ENCODE data around the gene RILPL2. TPM values are rescaled to one million over a fixed set of nuclear protein-coding genes. Genes with fewer than 3 reads are reported as not detected.
"Not testable (repeated sequence)": the region's sequence is repeated elsewhere in the genome, so short reads cannot be mapped to it uniquely, and the experiment has no call there.

The RILPL2 gene
- total and polyA plus RNA-seq, 5 donors from 2014 or later = 10.2 to 15.5 (median 11.4) TPM

DNA sequence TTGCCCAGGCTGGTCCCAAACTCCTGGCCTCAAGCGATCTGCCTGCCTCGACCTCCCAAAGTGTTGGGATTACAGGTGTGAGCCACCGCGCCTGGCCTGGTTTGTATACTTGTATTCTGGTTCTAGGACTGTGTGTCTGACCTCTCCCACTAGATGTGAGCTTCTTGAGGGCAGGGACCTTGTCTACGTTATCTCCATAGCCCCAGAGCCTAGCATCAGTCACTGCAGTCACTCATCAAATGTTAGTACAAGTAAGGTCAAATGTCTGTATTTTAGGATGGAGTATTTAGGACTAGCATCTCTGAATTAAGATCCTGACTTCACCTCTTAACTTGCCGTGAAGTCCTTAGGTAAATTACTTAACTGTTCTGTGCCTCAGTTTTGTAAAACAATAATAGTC lies 2.9 kb downstream of the RILPL2 start:
- Histone ChIP-seq H3K4me3 (ENCODE audit: low read depth, low read length) (peak overlapping the region; percentile 73), H3K4me1 (ENCODE audit: control insufficient read depth, insufficient read depth, low read length, poor library complexity, severe bottlenecking) (peaks cover 49% of the 10 kb centered on the region), H3K9me3 (ENCODE audit: control insufficient read depth in 2 of 2, low read length in 2 of 2) (no peaks in the 10 kb centered on the region), H3K36me3 (ENCODE audit: control insufficient read depth, insufficient read depth, low read length) (peaks cover 10% of the 10 kb centered on the region), H3K27me3 (ENCODE audit: control insufficient read depth, insufficient read depth, low read length) (no peaks in the 10 kb centered on the region), H3K27ac (ENCODE audit: insufficient read depth, low read length, poor library complexity, severe bottlenecking) (peak overlapping the region; percentile 59)
- peaks cover 4% of the 10 kb centered on the region for H3K27me3 Mint-ChIP-seq
- ATAC-seq (ENCODE audit: low read depth in 2 of 2) (no peak), DNase-seq (no peak)
- peak overlapping the region; percentile 79 to 94 (median 85) for H3K27ac Mint-ChIP-seq
- H3K9me3 Mint-ChIP-seq = no peaks in the 10 kb centered on the region
- H3K36me3 Mint-ChIP-seq = peaks cover 12% of the 10 kb centered on the region
- peak overlapping the region; percentile 83 to 94 (median 89) for H3K4me3 Mint-ChIP-seq
- peaks cover 12 to 62% (median 34%) of the 10 kb centered on the region in 4 donors for H3K4me1 Mint-ChIP-seq

DNA sequence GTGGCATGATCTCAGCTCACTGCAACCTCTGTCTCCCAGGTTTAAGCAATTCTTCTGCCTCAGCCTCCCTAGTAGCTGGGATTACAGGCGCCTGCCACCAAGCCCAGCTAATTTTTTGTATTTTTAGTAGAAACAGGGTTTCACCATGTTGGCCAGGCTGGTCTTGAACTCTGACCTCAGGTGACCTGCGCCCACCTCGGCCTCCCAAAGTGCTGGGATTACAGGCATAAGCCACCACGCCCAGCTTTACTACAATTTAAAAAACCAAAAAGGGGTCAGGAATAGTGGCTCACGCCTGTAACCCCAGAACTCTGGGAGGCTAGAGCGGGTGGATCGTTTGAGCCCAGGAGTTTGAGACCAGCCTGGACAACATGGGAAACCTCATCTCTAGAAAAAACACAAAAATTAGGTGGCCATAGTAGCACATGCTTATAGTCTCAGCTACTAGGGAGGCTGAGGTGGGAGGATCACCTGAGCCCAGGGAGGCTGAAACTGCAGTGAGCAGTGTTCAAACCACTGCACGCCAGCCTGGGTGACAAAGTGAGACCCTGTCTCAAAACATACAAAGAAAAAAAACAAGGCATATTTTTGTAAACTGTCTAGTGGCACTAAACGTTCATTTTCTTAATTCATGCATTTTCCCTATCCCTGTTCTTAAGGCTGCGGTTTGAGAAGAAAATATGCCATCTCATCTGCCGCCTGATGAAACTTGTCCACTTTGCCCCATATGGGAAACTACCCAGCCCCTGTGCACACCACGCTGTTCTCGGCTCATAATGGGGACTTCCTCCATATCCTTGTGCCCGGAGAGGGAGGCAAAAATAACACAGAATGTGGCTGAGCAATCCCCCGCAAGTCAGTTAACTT lies 4.3 kb downstream of the RILPL2 start:
- Mint-ChIP-seq H3K27ac (peak overlapping the region; percentile 79 to 97 (median 85)), H3K4me3 (peak overlapping the region; percentile 83 to 94 (median 89)), H3K4me1 (peaks cover 21 to 66% (median 44%) of the 10 kb centered on the region in 4 donors), H3K36me3 (peaks cover 12% of the 10 kb centered on the region)
- Histone ChIP-seq H3K4me1 (ENCODE audit: control insufficient read depth, insufficient read depth, low read length, poor library complexity, severe bottlenecking) (peaks cover 57% of the 10 kb centered on the region), H3K36me3 (ENCODE audit: control insufficient read depth, insufficient read depth, low read length) (peaks cover 10% of the 10 kb centered on the region), H3K27ac (ENCODE audit: insufficient read depth, low read length, poor library complexity, severe bottlenecking) (peak overlapping the region; percentile 59), H3K4me3 (ENCODE audit: low read depth, low read length) (peak overlapping the region; percentile 85)
- peak in 1 of 3 donors; percentile 22 for DNase-seq
- not testable (repeated sequence) for H3K9me3 ChIP-seq (ENCODE audit: control insufficient read depth in 2 of 2, low read length in 2 of 2); H3K9me3 Mint-ChIP-seq; H3K27me3 ChIP-seq (ENCODE audit: control insufficient read depth, insufficient read depth, low read length); ATAC-seq (ENCODE audit: low read depth in 2 of 2); H3K27me3 Mint-ChIP-seq

DNA sequence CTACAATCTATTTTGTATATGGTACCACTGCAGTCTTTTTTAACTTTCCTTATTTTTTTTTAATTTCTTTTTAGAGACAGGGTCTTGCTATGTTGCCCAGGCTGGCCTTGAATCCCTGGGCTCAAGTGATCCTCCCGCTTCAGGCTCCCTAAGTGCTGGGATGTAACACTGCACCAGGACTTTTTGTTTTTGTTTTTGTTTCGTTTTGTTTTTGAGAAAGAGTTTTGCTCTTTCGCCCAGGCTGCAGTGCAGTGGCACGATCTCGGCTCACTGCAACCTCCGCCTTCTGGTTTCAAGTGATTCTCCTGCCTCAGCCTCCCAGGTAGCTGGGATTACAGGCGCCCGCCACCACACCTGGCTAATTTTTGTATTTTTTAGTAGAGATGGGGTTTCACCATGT lies 7.4 kb downstream of the RILPL2 start:
- Mint-ChIP-seq H3K4me3 (peak overlapping the region in 2 of 4 donors; percentile 52 to 85), H3K36me3 (peaks cover 16% of the 10 kb centered on the region), H3K27ac (peak overlapping the region; percentile 38 to 92 (median 69)), H3K4me1 (peaks cover 22 to 48% (median 36%) of the 10 kb centered on the region in 4 donors)
- H3K36me3 ChIP-seq (ENCODE audit: control insufficient read depth, insufficient read depth, low read length) = peaks cover 14% of the 10 kb centered on the region
- H3K27ac ChIP-seq (ENCODE audit: insufficient read depth, low read length, poor library complexity, severe bottlenecking) = peak overlapping the region; percentile 69
- not testable (repeated sequence) for H3K27me3 Mint-ChIP-seq; ATAC-seq (ENCODE audit: low read depth in 2 of 2); H3K9me3 ChIP-seq (ENCODE audit: control insufficient read depth in 2 of 2, low read length in 2 of 2); H3K9me3 Mint-ChIP-seq; H3K27me3 ChIP-seq (ENCODE audit: control insufficient read depth, insufficient read depth, low read length); DNase-seq; H3K4me3 ChIP-seq (ENCODE audit: low read depth, low read length)
- H3K4me1 ChIP-seq (ENCODE audit: control insufficient read depth, insufficient read depth, low read length, poor library complexity, severe bottlenecking) = peaks cover 39% of the 10 kb centered on the region

DNA sequence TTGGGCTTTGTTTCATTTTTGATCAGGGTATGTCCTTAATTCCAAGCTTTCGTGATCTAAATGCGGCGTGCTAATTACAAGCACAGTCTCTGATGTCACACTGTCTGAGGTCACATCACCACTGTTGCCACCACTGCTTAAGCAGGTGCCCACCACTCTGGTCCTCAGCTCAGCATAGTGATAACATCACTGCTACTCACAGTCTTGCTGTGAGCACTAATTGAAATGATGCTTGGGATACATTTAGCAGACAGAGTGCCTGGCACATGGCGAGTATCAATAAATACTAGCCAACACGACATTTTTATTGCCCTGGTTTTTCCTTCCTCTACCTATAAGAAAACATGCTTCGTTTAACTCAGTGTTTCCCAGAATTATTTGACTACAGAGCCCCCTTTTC lies 7.9 kb downstream of the RILPL2 start:
- Histone ChIP-seq H3K4me1 (ENCODE audit: control insufficient read depth, insufficient read depth, low read length, poor library complexity, severe bottlenecking) (peaks cover 34% of the 10 kb centered on the region), H3K9me3 (ENCODE audit: control insufficient read depth in 2 of 2, low read length in 2 of 2) (no peaks in the 10 kb centered on the region), H3K27ac (ENCODE audit: insufficient read depth, low read length, poor library complexity, severe bottlenecking) (peak overlapping the region; percentile 69), H3K36me3 (ENCODE audit: control insufficient read depth, insufficient read depth, low read length) (peaks cover 14% of the 10 kb centered on the region), H3K4me3 (ENCODE audit: low read depth, low read length) (peak overlapping the region; percentile 15), H3K27me3 (ENCODE audit: control insufficient read depth, insufficient read depth, low read length) (no peaks in the 10 kb centered on the region)
- Mint-ChIP-seq H3K36me3 (peaks cover 16% of the 10 kb centered on the region), H3K27ac (peak overlapping the region in 2 of 3 donors; percentile 89 to 92), H3K4me3 (peak overlapping the region in 3 of 4 donors; percentile 35 to 85 (median 52)), H3K9me3 (no peaks in the 10 kb centered on the region), H3K27me3 (no peaks in the 10 kb centered on the region), H3K4me1 (peaks cover 22 to 45% (median 32%) of the 10 kb centered on the region in 4 donors)
- no peak for ATAC-seq (ENCODE audit: low read depth in 2 of 2)
- no peak for DNase-seq

DNA sequence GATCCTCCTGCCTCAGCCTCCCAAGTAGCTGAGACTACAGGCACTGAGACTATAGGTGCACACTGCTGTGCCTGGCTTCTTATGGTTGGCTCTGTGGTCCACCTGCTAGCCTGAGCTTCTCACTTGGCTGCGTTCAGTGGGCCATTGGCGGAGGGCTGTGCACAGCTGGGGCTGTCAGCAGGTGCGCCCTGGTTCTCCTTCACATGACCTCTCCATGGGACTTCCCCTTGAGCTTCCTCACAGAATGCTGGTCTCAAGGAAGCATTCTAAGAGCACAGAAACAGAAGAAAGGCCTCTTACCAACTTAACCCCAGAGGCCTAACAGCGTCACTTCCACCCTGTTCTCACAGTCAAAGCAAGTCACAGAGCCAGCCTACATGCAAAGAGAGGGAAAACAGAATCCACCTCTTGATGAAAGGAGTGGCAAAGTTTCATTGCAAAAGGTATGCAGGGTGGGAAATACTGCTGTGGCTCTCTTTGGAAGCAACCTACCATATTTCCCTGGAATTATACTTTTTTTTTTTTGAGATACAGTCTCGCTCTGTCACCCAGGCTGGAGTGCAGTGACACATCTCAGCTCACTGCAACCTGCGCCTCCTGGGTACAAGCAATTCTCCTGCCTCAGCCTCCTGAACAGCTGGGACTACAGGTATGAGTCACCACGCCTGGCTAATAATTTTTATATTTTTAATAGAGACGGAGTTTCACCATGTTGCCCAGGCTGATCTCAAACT lies 9.3 kb downstream of the RILPL2 start:
- DNase-seq (peak; percentile 27 to 77 (median 41)), ATAC-seq (ENCODE audit: low read depth in 2 of 2) (peak; percentile 81 to 84)
- peaks cover 24% of the 10 kb centered on the region for H3K36me3 ChIP-seq (ENCODE audit: control insufficient read depth, insufficient read depth, low read length)
- Mint-ChIP-seq H3K4me1 (peaks cover 17 to 35% (median 23%) of the 10 kb centered on the region in 4 donors), H3K9me3 (no peaks in the 10 kb centered on the region), H3K4me3 (peak overlapping the region; percentile 44 to 83 (median 51)), H3K36me3 (peaks cover 16% of the 10 kb centered on the region), H3K27me3 (no peaks in the 10 kb centered on the region), H3K27ac (peak overlapping the region; percentile 89 to 92 (median 91))
- peak overlapping the region; percentile 69 for H3K27ac ChIP-seq (ENCODE audit: insufficient read depth, low read length, poor library complexity, severe bottlenecking)
- peak overlapping the region; percentile 58 for H3K4me3 ChIP-seq (ENCODE audit: low read depth, low read length)
- H3K27me3 ChIP-seq (ENCODE audit: control insufficient read depth, insufficient read depth, low read length) = no peaks in the 10 kb centered on the region
- no peaks in the 10 kb centered on the region for H3K9me3 ChIP-seq (ENCODE audit: control insufficient read depth in 2 of 2, low read length in 2 of 2)
- H3K4me1 ChIP-seq (ENCODE audit: control insufficient read depth, insufficient read depth, low read length, poor library complexity, severe bottlenecking) = peaks cover 20% of the 10 kb centered on the region

DNA sequence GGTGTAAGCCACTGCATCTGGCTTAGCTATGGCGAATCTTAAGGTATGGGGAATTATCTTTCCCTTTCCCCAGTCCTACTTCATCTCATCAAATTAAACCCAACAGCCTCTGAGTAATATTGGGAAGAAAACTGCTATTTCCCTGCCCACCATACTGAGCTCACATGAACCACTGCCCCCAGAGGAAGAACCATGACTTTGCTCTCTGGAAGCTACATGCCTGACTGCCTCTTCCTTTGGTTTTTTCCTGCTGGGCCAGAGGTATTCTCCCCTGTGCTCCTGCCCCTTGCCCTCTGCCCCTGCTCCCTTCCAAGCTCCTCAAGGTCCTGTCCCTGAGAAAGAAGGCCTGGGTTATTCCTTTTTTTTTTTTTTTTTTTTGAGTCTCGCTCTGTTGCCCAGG lies 15.2 kb downstream of the RILPL2 start:
- no peak overlapping the region for H3K27ac ChIP-seq (ENCODE audit: insufficient read depth, low read length, poor library complexity, severe bottlenecking)
- H3K4me3 ChIP-seq (ENCODE audit: low read depth, low read length) = no peak overlapping the region
- peaks cover 39% of the 10 kb centered on the region for H3K36me3 ChIP-seq (ENCODE audit: control insufficient read depth, insufficient read depth, low read length)
- H3K27me3 ChIP-seq (ENCODE audit: control insufficient read depth, insufficient read depth, low read length) = no peaks in the 10 kb centered on the region
- H3K4me3 Mint-ChIP-seq = no peak overlapping the region
- H3K27me3 Mint-ChIP-seq = no peaks in the 10 kb centered on the region
- H3K4me1 Mint-ChIP-seq = peaks cover 0 to 7% (median under 1%) of the 10 kb centered on the region in 4 donors
- H3K9me3 Mint-ChIP-seq = no peaks in the 10 kb centered on the region
- H3K27ac Mint-ChIP-seq = no peak overlapping the region
- ATAC-seq (ENCODE audit: low read depth in 2 of 2) = no peak
- H3K36me3 Mint-ChIP-seq = peaks cover 18% of the 10 kb centered on the region
- no peak for DNase-seq
- no peaks in the 10 kb centered on the region for H3K4me1 ChIP-seq (ENCODE audit: control insufficient read depth, insufficient read depth, low read length, poor library complexity, severe bottlenecking)
- no peaks in the 10 kb centered on the region for H3K9me3 ChIP-seq (ENCODE audit: control insufficient read depth in 2 of 2, low read length in 2 of 2)

DNA sequence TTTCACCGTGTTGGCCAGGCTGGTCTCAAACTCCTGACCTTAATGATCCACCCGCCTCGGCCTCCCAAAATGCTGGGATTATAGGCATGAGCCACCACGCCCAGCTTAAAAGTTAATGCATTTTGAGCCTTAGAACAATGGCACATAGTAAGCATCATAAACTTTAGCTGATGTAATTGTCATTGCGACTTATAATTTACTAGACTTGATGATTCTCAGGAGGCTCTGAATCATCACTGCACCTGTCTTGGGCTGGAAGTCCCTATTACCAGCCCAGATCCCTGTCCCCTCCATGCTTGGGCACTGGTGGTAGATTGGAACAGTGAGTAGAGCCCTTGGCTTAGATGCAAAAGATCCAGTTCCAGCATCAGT lies 26.5 kb downstream of the RILPL2 start:
- H3K4me3 Mint-ChIP-seq = no peak overlapping the region
- H3K27ac Mint-ChIP-seq = no peak overlapping the region
- H3K36me3 Mint-ChIP-seq = peaks cover 12% of the 10 kb centered on the region
- no peak for ATAC-seq (ENCODE audit: low read depth in 2 of 2)
- peak overlapping the region; percentile 14 for H3K27ac ChIP-seq (ENCODE audit: insufficient read depth, low read length, poor library complexity, severe bottlenecking)
- no peak overlapping the region for H3K4me3 ChIP-seq (ENCODE audit: low read depth, low read length)
- H3K9me3 ChIP-seq (ENCODE audit: control insufficient read depth in 2 of 2, low read length in 2 of 2) = no peaks in the 10 kb centered on the region
- no peaks in the 10 kb centered on the region for H3K27me3 ChIP-seq (ENCODE audit: control insufficient read depth, insufficient read depth, low read length)
- no peaks in the 10 kb centered on the region for H3K27me3 Mint-ChIP-seq
- no peak for DNase-seq
- peaks cover 0 to 3% (median 2%) of the 10 kb centered on the region in 4 donors for H3K4me1 Mint-ChIP-seq
- H3K9me3 Mint-ChIP-seq = no peaks in the 10 kb centered on the region
- H3K36me3 ChIP-seq (ENCODE audit: control insufficient read depth, insufficient read depth, low read length) = peaks cover 21% of the 10 kb centered on the region
- H3K4me1 ChIP-seq (ENCODE audit: control insufficient read depth, insufficient read depth, low read length, poor library complexity, severe bottlenecking) = no peaks in the 10 kb centered on the region
